ENCODE results near the gene LPIN1.

LPIN1 gene

GRCh38 chr2:11865805-11866204, 119.4 kb downstream of the LPIN1 start:
- CTCF ChIA-PET: interaction anchor here (0.7 to 2.2 kb wide), 5 partner anchors 37 to 1141 kb away, joined by 3 to 7 read pairs (median 3); no protein-coding TSS in a partner anchor

GRCh38 chr2:11866358-11867335, 120.2 kb downstream of the LPIN1 start:
- ChIA-PET CTCF (interaction anchor here (1.0 to 2.2 kb wide), 4 partner anchors 19 to 1065 kb away, joined by 3 to 7 read pairs (median 4); no protein-coding TSS in a partner anchor), POLR2A (no interaction called here)
- DNase-seq (ENCODE audit: extremely low spot score): no peak
- TF ChIP-seq CTCF (IDR thresholded peaks at IDR 0.05; ENCODE audit: control extremely low read depth, extremely low read depth, low read depth, missing control alignments): no peak

More at GRCh38 chr2:11865805-11866204, 119.4 kb downstream of the LPIN1 start:
- POLR2A ChIA-PET: no interaction called here
- no peak for TF ChIP-seq CTCF (IDR thresholded peaks at IDR 0.05; ENCODE audit: control extremely low read depth, extremely low read depth, low read depth, missing control alignments)
- no peak for DNase-seq (ENCODE audit: extremely low spot score)

GRCh38 chr2:11867926-11868325, 121.5 kb downstream of the LPIN1 start:
- ChIA-PET POLR2A (no interaction called here), CTCF (interaction anchor here (1.4 kb wide), 1 partner anchor 20 kb away, joined by 3 read pairs; no protein-coding TSS in a partner anchor)
- DNase-seq (ENCODE audit: extremely low spot score): no peak
- TF ChIP-seq CTCF (IDR thresholded peaks at IDR 0.05; ENCODE audit: control extremely low read depth, extremely low read depth, low read depth, missing control alignments): no peak

GRCh38 chr2:11869391-11869991, 123.1 kb downstream of the LPIN1 start:
- CTCF ChIA-PET: interaction anchor here (0.7 to 1.4 kb wide), 3 partner anchors 9 to 52 kb away, joined by 3 read pairs; no protein-coding TSS in a partner anchor
- POLR2A ChIA-PET: no interaction called here
- no peak for DNase-seq (ENCODE audit: extremely low spot score)

GRCh38 chr2:11870064-11870463, 123.6 kb downstream of the LPIN1 start:
- ChIA-PET POLR2A (no interaction called here), CTCF (interaction anchor here (0.7 to 1.4 kb wide), 3 partner anchors 9 to 52 kb away, joined by 3 read pairs; no protein-coding TSS in a partner anchor)
- no peak for DNase-seq (ENCODE audit: extremely low spot score)
- TF ChIP-seq CTCF (IDR thresholded peaks at IDR 0.05; ENCODE audit: control extremely low read depth, extremely low read depth, low read depth, missing control alignments): no peak

More at GRCh38 chr2:11869391-11869991, 123.1 kb downstream of the LPIN1 start:
- no peak for TF ChIP-seq CTCF (IDR thresholded peaks at IDR 0.05; ENCODE audit: control extremely low read depth, extremely low read depth, low read depth, missing control alignments)

GRCh38 chr2:11870584-11870983, 124.2 kb downstream of the LPIN1 start:
- ChIA-PET CTCF (interaction anchor here (1.4 kb wide), 1 partner anchor 51 kb away, joined by 3 read pairs; no protein-coding TSS in a partner anchor), POLR2A (no interaction called here)
- DNase-seq (ENCODE audit: extremely low spot score): no peak
- TF ChIP-seq CTCF (IDR thresholded peaks at IDR 0.05; ENCODE audit: control extremely low read depth, extremely low read depth, low read depth, missing control alignments): no peak
